B cell (primary cell): Measurements from ENCODE around the gene OSBPL5. TPM values are rescaled to one million over a fixed set of nuclear protein-coding genes. Genes with fewer than 3 reads are reported as not detected.

Source experiments
- ATAC-seq: fragments of 200-7000 bp; cut with Tn5 transposase; one replicate; pipeline ENCODE4 v1.10.0; 2021; ENCODE audit warnings: low read depth, mild to moderate bottlenecking, moderate number of reproducible peaks, moderate library complexity
- CTCF ChIA-PET: fragments of 350-600 bp; sonication (Branson Sonifier 250); formaldehyde crosslinking; loops from one replicate; lab custom pipeline; 2021; ENCODE audit warnings: antibody characterized with exemption, inconsistent platforms; lab: Charles Lee
- POLR2A ChIA-PET: fragments of 350-600 bp; sonication (Branson Sonifier 250); formaldehyde crosslinking; loops from one replicate; lab custom pipeline; 2021; ENCODE audit warnings: antibody characterized with exemption; lab: Charles Lee
- DNase-seq: peaks from one replicate; pipeline ENCODE4 v3.0.0; 2013
- H2AFZ ChIP-seq: 2 replicates; pipeline ENCODE4 v1.6.1; 2012; ENCODE audit warnings: mild to moderate bottlenecking, low read depth, low read length; ENCODE audit not compliant: insufficient read depth, poor library complexity, severe bottlenecking
- H3K27ac ChIP-seq, 2 donors: 1 replicate in 1 of 2; 2 replicates in 1 of 2; pipeline ENCODE4 v1.5.1; 2012 to 2013; ENCODE audit warnings: low read length in 2 of 2, mild to moderate bottlenecking in 2 of 2, moderate library complexity in 1 of 2
- H3K27me3 ChIP-seq, 4 experiments: fragments of 200-600 bp in 1 of 4; sonication (generic) in 1 of 4; replicated peaks in 1 of 4; 1 replicate in 2 of 4; 2 replicates in 2 of 4; pipeline versions ENCODE4 v1.6.1 to v1.7.0; 2013 to 2016; ENCODE audit warnings: low read length in 3 of 4, mild to moderate bottlenecking in 2 of 4, mixed read lengths in 1 of 4, moderate library complexity in 1 of 4; ENCODE audit not compliant: insufficient read depth in 4 of 4, control insufficient read depth in 3 of 4; ENCODE audit errors: control extremely low read depth in 1 of 4
- H3K36me3 ChIP-seq, 2 experiments: replicated peaks in 1 of 2; 1 replicate in 1 of 2; 2 replicates in 1 of 2; pipeline versions ENCODE4 v1.6.1 to v1.7.1; 2013; ENCODE audit warnings: low read length in 1 of 2; ENCODE audit not compliant: insufficient read depth in 2 of 2, control insufficient read depth in 1 of 2; ENCODE audit errors: control extremely low read depth in 1 of 2, extremely low read depth in 1 of 2
- H3K4me1 ChIP-seq, 2 donors: fragments of 200-600 bp in 1 of 2; sonication (generic) in 1 of 2; 1 replicate in 1 of 2; 2 replicates in 1 of 2; pipeline versions ENCODE4 v1.5.1 to v1.6.1; 2013 to 2017; ENCODE audit warnings: low read length in 2 of 2; ENCODE audit not compliant: control insufficient read depth in 2 of 2, insufficient read depth in 2 of 2
- H3K4me2 ChIP-seq: replicated peaks from 2 replicates; pipeline ENCODE3; 2012; ENCODE audit warnings: mild to moderate bottlenecking, low read depth, low read length; ENCODE audit not compliant: poor library complexity, severe bottlenecking
- H3K4me3 ChIP-seq, 5 experiments: fragments of 200-600 bp in 1 of 5; sonication (generic) in 1 of 5; 1 replicate in 3 of 5; 2 replicates in 2 of 5; pipeline versions ENCODE4 v1.5.1 to v1.7.0; 2011 to 2016; ENCODE audit warnings: low read length in 4 of 5, mild to moderate bottlenecking in 4 of 5, low read depth in 2 of 5, control low read depth in 1 of 5, moderate library complexity in 1 of 5; ENCODE audit not compliant: insufficient read depth in 1 of 5; ENCODE audit errors: control extremely low read depth in 1 of 5, extremely low read depth in 1 of 5
- H3K79me2 ChIP-seq: fragments of 200-600 bp; sonication (generic); one replicate; pipeline ENCODE4 v1.6.0; 2016; ENCODE audit warnings: low read length; ENCODE audit not compliant: control insufficient read depth, insufficient read depth
- H3K9ac ChIP-seq: fragments of 200-600 bp; sonication (generic); 2 replicates; pipeline ENCODE4 v1.6.1; 2017; ENCODE audit warnings: mild to moderate bottlenecking, low read length, moderate library complexity
- H3K9me3 ChIP-seq, 3 donors: one replicate each; pipeline versions ENCODE4 v1.6.1 to v1.7.1; 2013; ENCODE audit warnings: low read length in 2 of 3; ENCODE audit not compliant: control insufficient read depth in 2 of 3, insufficient read depth in 1 of 3; ENCODE audit errors: control extremely low read depth in 1 of 3
- H4K20me1 ChIP-seq: 2 replicates; pipeline ENCODE4 v1.6.0; 2012; ENCODE audit warnings: mild to moderate bottlenecking, low read length; ENCODE audit not compliant: insufficient read depth, control insufficient read depth, poor library complexity, severe bottlenecking
- H3K27ac Mint-ChIP-seq: one replicate; pipeline ENCODE4 v1.8.0; 2021; ENCODE audit warnings: mixed read lengths
- H3K27me3 Mint-ChIP-seq: one replicate; pipeline ENCODE4 v1.8.0; 2021; ENCODE audit warnings: mixed read lengths
- H3K4me1 Mint-ChIP-seq: one replicate; pipeline ENCODE4 v1.8.0; 2021; ENCODE audit warnings: mixed read lengths
- H3K4me3 Mint-ChIP-seq: one replicate; pipeline ENCODE4 v1.8.0; 2021; ENCODE audit warnings: mixed read lengths
- H3K9me3 Mint-ChIP-seq: one replicate; pipeline ENCODE4 v1.8.0; 2022; ENCODE audit warnings: mixed read lengths; ENCODE audit not compliant: insufficient read depth
- EZH2 ChIP-seq: IDR thresholded peaks from 2 replicates; pipeline ENCODE4 v1.6.1; 2012; ENCODE audit warnings: borderline replicate concordance, low read depth, mild to moderate bottlenecking, moderate library complexity, low read length; ENCODE audit not compliant: insufficient read depth, poor library complexity, severe bottlenecking
- WGBS: methylation state at CpG from one replicate; pipeline ENCODE4 v1.1.5; 2013; ENCODE audit warnings: missing lambda C conversion rate; ENCODE audit not compliant: insufficient coverage; 5-methylcytosine and 5-hydroxymethylcytosine counted together
- intact Hi-C: fragments of 100-400 bp; cut with micrococcal nuclease; formaldehyde crosslinking; loops from one replicate; pipeline ENCODE4 v1.10.0; 2022
- polyA plus RNA-seq: library from polyadenylated mRNA; depleted of rRNA; stranded (reverse); fragments of >200 nt; gene quantifications from 2 replicates; pipeline ENCODE4 v1.2.3, GENCODE V29; 2012
- total RNA-seq, 2 donors: library from RNA; stranded (reverse); fragments of 120-200 nt in 1 of 2; gene quantifications; 1 replicate in 1 of 2; 2 replicates in 1 of 2; pipeline versions ENCODE4 v1.2.3 to v1.2.4, GENCODE V29; 2013 to 2022
- TF ChIP-seq, protein P1 (sequence below): fragments of 200-600 bp; IDR thresholded peaks from one replicate; pipeline ENCODE4 v1.8.0; 2022; ENCODE audit warnings: antibody characterized with exemption, mild to moderate bottlenecking

The OSBPL5 gene
- total and polyA plus RNA-seq, 2 donors (not counting 1 experiment from before 2014, with no cell fraction given) = 0.15 to 1.2 TPM

DNA sequence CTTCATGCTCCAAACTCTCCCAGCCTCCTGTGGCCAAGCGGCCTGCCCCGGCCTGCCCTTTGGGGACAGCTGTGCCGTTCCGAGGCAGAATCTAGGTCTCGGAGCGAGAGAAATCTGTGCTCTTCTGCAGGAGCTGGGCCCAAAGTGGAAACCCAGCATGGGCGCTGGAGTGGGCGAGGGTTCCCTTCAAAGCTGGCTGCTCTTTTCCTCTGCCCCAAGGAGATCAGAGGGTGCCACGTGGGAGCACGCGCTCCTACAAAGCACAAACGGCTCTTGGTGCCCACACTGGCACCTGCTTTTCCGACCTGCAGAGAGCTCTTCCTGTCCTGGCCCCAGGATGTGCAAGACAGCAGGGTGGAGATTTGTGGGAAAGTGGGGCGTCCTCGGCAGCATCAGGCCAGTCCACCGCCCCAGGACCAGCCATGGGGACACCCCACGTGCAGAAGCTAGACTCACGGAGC lies 6.9 kb downstream of the OSBPL5 start:
- intact Hi-C loops = no loop called here
- H3K9me3 ChIP-seq = peaks cover 0 to 7% (median 0%) of the 10 kb centered on the region in 3 donors

DNA sequence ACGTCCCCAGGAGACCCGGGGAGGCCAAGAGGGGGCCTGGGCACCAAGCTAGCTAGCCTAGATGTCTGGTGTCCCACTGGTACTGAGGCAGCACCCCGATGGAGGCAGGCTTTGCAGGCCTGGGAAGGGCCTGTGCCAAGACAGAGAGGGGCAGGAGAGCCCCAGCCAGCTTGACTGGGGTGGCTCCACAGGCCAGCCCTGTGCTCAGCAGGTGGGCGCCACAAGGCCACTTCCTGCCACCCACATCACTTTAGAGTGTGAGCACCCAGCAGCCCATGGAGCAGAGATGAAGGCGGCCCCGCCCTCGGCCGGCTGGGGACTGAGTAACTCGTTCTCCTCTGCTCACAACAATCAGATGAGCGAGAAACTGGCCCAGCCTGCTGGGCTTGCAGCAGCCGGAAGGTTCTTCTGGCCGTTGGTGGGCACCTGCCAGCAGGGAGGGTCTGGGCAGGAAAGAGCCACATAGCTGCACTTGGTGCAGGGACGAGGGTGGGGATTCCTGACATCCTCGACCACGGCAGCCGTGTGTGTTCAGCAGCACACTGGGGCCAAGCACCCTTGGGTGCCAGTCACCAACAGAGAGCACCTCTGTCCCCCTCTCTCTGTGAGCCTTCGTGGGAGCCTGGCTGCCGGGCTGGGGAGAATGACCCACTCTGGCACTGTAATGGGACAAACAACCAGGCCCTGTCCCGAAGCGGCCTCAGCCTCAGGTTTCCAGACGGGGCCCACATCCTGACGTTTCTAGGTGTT lies 7.6 kb downstream of the OSBPL5 start:
- ATAC-seq (no peak), DNase-seq (no peak)
- peaks cover 0 to 2% (median 0%) of the 10 kb centered on the region in 4 experiments for H3K27me3 ChIP-seq
- peaks cover 0 to 7% (median 0%) of the 10 kb centered on the region in 3 donors for H3K9me3 ChIP-seq
- H3K9me3 Mint-ChIP-seq = no peaks in the 10 kb centered on the region
- H3K27me3 Mint-ChIP-seq = peaks cover 16% of the 10 kb centered on the region
- no peak overlapping the region for H3K4me2 ChIP-seq
- H3K4me1 ChIP-seq = peaks cover 0 to 3% of the 10 kb centered on the region in 2 donors
- POLR2A ChIA-PET = no interaction called here
- H3K4me1 Mint-ChIP-seq = peaks cover 4% of the 10 kb centered on the region
- H3K4me3 ChIP-seq = no peak overlapping the region
- no peak overlapping the region for H2AFZ ChIP-seq
- no peaks in the 10 kb centered on the region for H3K36me3 ChIP-seq
- H3K27ac ChIP-seq = no peak overlapping the region
- no peaks in the 10 kb centered on the region for H3K79me2 ChIP-seq
- WGBS = 88% methylated on average over 21 of the region's 22 CpGs
- H3K27ac Mint-ChIP-seq = no peak overlapping the region
- H4K20me1 ChIP-seq = no peaks in the 10 kb centered on the region
- H3K4me3 Mint-ChIP-seq = no peak overlapping the region
- CTCF ChIA-PET = no interaction called here
- no peak for TF ChIP-seq EZH2
- intact Hi-C loops = no loop called here
- H3K9ac ChIP-seq = no peak overlapping the region

More for the DNA sequence above, 6.9 kb downstream of the OSBPL5 start:
- Histone ChIP-seq H3K4me2 (no peak overlapping the region), H3K27me3 (peaks cover 0 to 3% (median 1%) of the 10 kb centered on the region in 4 experiments), H3K36me3 (no peaks in the 10 kb centered on the region), H2AFZ (no peak overlapping the region), H3K4me3 (no peak overlapping the region), H3K4me1 (peaks cover 0 to 3% of the 10 kb centered on the region in 2 donors), H4K20me1 (no peaks in the 10 kb centered on the region), H3K9ac (no peak overlapping the region), H3K27ac (no peak overlapping the region), H3K79me2 (no peaks in the 10 kb centered on the region)
- no peak for TF ChIP-seq EZH2
- TF ChIP-seq, protein P1, sequence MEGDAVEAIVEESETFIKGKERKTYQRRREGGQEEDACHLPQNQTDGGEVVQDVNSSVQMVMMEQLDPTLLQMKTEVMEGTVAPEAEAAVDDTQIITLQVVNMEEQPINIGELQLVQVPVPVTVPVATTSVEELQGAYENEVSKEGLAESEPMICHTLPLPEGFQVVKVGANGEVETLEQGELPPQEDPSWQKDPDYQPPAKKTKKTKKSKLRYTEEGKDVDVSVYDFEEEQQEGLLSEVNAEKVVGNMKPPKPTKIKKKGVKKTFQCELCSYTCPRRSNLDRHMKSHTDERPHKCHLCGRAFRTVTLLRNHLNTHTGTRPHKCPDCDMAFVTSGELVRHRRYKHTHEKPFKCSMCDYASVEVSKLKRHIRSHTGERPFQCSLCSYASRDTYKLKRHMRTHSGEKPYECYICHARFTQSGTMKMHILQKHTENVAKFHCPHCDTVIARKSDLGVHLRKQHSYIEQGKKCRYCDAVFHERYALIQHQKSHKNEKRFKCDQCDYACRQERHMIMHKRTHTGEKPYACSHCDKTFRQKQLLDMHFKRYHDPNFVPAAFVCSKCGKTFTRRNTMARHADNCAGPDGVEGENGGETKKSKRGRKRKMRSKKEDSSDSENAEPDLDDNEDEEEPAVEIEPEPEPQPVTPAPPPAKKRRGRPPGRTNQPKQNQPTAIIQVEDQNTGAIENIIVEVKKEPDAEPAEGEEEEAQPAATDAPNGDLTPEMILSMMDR = no peak
- H3K9me3 Mint-ChIP-seq = no peaks in the 10 kb centered on the region
- ChIA-PET POLR2A (no interaction called here), CTCF (no interaction called here)
- no peak for ATAC-seq
- H3K27me3 Mint-ChIP-seq = peaks cover 22% of the 10 kb centered on the region
- no peak for DNase-seq
- no peak overlapping the region for H3K4me3 Mint-ChIP-seq
- 93% methylated on average over 18 of the region's 18 CpGs for WGBS
- peaks cover 4% of the 10 kb centered on the region for H3K4me1 Mint-ChIP-seq
- no peak overlapping the region for H3K27ac Mint-ChIP-seq
